Adrenal gland (tissue), 12 donors: Measurements from ENCODE around the gene CSTPP1. TPM values are rescaled to one million over a fixed set of nuclear protein-coding genes. Genes with fewer than 3 reads are reported as not detected.
A peak's percentile ranks its signal among the peaks of the same experiment; 100 is the strongest.

Experiments used
- DNase-seq, 7 donors: peaks; one replicate each; pipeline ENCODE4 v3.0.0-alpha.2; 2019 to 2020
- H3K27ac ChIP-seq, 5 donors: fragments of 200-600 bp; sonication (generic) in 4 of 5; 1 replicate in 3 of 5; 2 replicates in 2 of 5; pipeline versions ENCODE4 v1.5.1 to v1.8.0; 2016 to 2020; ENCODE audit warnings: mild to moderate bottlenecking in 1 of 5
- H3K27me3 ChIP-seq: fragments of 200-600 bp; 2 replicates; pipeline ENCODE4 v1.8.0; 2021
- H3K36me3 ChIP-seq, 2 donors: fragments of 200-600 bp; replicated peaks in 1 of 2; 1 replicate in 1 of 2; 2 replicates in 1 of 2; pipeline versions ENCODE4 v1.5.1 to v1.8.0; 2018 to 2022
- H3K4me1 ChIP-seq, 2 donors: fragments of 200-600 bp; replicated peaks in 1 of 2; 1 replicate in 1 of 2; 2 replicates in 1 of 2; pipeline versions ENCODE4 v1.5.1 to v1.8.0; 2018 to 2021
- H3K4me3 ChIP-seq, 4 donors: fragments of 200-600 bp; sonication (generic) in 3 of 4; one replicate each; pipeline ENCODE4 v1.5.1; 2016 to 2018
- H3K9me3 ChIP-seq, 3 donors: fragments of 200-600 bp; sonication (generic) in 1 of 3; replicated peaks in 1 of 3; 1 replicate in 2 of 3; 2 replicates in 1 of 3; pipeline versions ENCODE4 v1.5.1 to v1.8.0; 2016 to 2021
- CTCF ChIP-seq, 6 experiments: fragments of 450-650 bp in 4 of 6; fragments of 200-600 bp in 2 of 6; sonication (generic) in 1 of 6; IDR thresholded peaks; 1 replicate in 5 of 6; 2 replicates in 1 of 6; pipeline versions ENCODE4 v1.5.1 to v1.8.0; 2016 to 2021; ENCODE audit warnings: antibody characterized with exemption in 6 of 6, mild to moderate bottlenecking in 2 of 6, moderate library complexity in 1 of 6
- POLR2A ChIP-seq, 2 donors: fragments of 450-650 bp; IDR thresholded peaks; one replicate each; pipeline ENCODE4 v1.6.1; 2017; ENCODE audit warnings: antibody characterized with exemption in 2 of 2, mild to moderate bottlenecking in 2 of 2, moderate library complexity in 1 of 2
- WGBS, 4 donors: extraction: QIAGEN DNeasy Blood & Tissue Kit in 2 of 4; methylation state at CpG; one replicate each; pipeline versions ENCODE4 v1.1.5 to v1.1.7; 2013 to 2017; 5-methylcytosine and 5-hydroxymethylcytosine counted together
- intact Hi-C, 2 donors: fragments of 100-400 bp; cut with DNase I; formaldehyde crosslinking; loops; one replicate each; pipeline versions ENCODE4 v1.14.1 to v1.15.0; 2022 to 2023
- polyA plus RNA-seq, 3 donors: library from polyadenylated mRNA; stranded (reverse); fragments of 200-250 nt in 2 of 3; fragments of 350-450 nt in 1 of 3; fragmentation: Illumina TruSeq in 1 of 3; extraction: RNeasy Lipid Tissue Mini Kit (QIAGEN cat#74804) in 1 of 3; gene quantifications; one replicate each; pipeline ENCODE4 v1.2.3, GENCODE V29; 2013 to 2014
- total RNA-seq, 9 donors: library from RNA; depleted of rRNA in 4 of 9; stranded (reverse); fragments of >200 nt in 4 of 9; fragments of 120-200 nt in 1 of 9; fragmentation: NEBNext Ultra II Directional in 1 of 9; extraction: Animal tissue kit (Norgen Biotek cat#: 25700) in 1 of 9; gene quantifications; one replicate each; pipeline versions ENCODE4 v1.1.0 to v1.2.4, GENCODE V29; 2013 to 2023
- donor health status: healthy with polysubstance abuse.
- donor health status: Bipolar disorder and iron deficiency.
- donor health status: DM: yes; HTN: yes; CAD: no.
- donor health status: DM: no; HTN: no; CAD: no.
- donor health status: DM: no; HTN: no; CAD: no.
- donor health status: DM: yes; HTN: yes; CAD: no.

CSTPP1 gene
- total and polyA plus RNA-seq, 12 donors, result 17.6 to 63.0 (median 24.4) TPM

- H3K9me3 ChIP-seq, result no peaks in the 10 kb centered on the region
- H3K27ac ChIP-seq, result peak overlapping the region in 4 of 5 donors; percentile 91 to 99 (median 98)
- no peak overlapping the region for H3K4me3 ChIP-seq
- no peak for DNase-seq
- intact Hi-C loops, result loop anchor here in 1 of 2 donors (5.0 kb wide), 3 partner anchors 38 to 173 kb away; partner anchors contain the start of gene MYBPC3
- WGBS, 4 donors, result 80 to 95% (median 89%) methylated on average over 19 to 23 of the region's 23 CpGs
- TF ChIP-seq POLR2A (IDR thresholded peaks at IDR 0.05) (no peak), CTCF (IDR thresholded peaks at IDR 0.05) (no peak)
- peaks cover 36 to 56% of the 10 kb centered on the region in 2 donors for H3K4me1 ChIP-seq
- peaks cover 0 to 30% of the 10 kb centered on the region in 2 donors for H3K36me3 ChIP-seq
- no peaks in the 10 kb centered on the region for H3K27me3 ChIP-seq
These were observed 242.4 kb downstream of the CSTPP1 start for GRCh38 chr11:47178737-47179654.

GRCh38 chr11:47179655-47179991 is 243.1 kb downstream of the CSTPP1 start:
- no peaks in the 10 kb centered on the region for H3K9me3 ChIP-seq
- no peak overlapping the region for H3K4me3 ChIP-seq
- 88 to 100% (median 96%) methylated on average over 1 of the region's 1 CpG for WGBS, 4 donors
- H3K27ac ChIP-seq, result peak overlapping the region in 3 of 5 donors; percentile 42 to 98 (median 97)
- TF ChIP-seq CTCF (IDR thresholded peaks at IDR 0.05) (peak; percentile 42 to 55 (median 50)), POLR2A (IDR thresholded peaks at IDR 0.05) (no peak)
- H3K36me3 ChIP-seq, result peaks cover 0 to 27% of the 10 kb centered on the region in 2 donors
- peaks cover 42 to 62% of the 10 kb centered on the region in 2 donors for H3K4me1 ChIP-seq
- H3K27me3 ChIP-seq, result no peaks in the 10 kb centered on the region
- intact Hi-C loops, result loop anchor here in 1 of 2 donors (5.0 kb wide), 3 partner anchors 38 to 173 kb away; partner anchors contain the start of gene MYBPC3
- DNase-seq, result peak in 3 of 7 donors; percentile 42 to 65 (median 63)

DNA sequence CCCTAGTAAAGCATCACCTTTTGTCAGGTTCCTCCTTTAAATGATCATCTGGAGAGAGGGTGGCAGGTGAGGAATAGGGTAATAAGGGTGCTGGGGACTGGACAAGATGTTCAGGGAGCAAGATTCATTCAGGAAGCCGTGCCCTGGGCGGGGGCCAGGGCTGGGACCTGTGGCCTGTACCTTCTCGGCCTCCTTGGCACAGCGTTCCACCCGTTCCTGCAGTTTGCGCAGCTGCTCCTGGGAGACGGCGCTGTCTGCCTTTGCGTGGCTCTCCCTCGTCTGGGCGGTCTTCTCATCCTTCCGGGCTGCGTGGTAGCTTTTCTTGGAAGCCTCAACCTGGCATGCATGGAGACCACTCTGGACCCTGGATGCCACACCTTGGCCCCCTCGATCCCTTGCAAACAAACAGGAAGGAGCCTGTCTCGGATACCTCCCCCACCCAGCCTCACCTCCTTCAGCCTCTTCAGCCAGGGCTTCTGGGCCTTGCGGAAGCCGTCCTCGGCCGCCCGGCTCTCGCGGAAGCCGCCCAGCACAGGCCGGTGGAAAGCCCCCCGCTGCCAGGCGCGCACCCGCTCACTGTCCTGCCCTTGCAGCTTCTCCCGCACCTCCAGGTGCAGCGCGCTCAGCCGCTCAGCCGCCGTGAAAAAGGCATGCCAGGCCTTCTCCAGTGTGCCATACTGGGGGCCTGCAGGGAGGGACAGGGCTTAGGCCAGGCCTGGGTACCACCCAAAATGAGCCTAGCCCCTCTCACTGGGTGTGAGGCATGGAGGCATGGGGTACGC is 243.6 kb downstream of the CSTPP1 start:
- peak overlapping the region in 2 of 5 donors; percentile 42 to 98 for H3K27ac ChIP-seq
- DNase-seq, result no peak
- no peaks in the 10 kb centered on the region for H3K9me3 ChIP-seq
- H3K4me1 ChIP-seq, result peaks cover 47 to 63% of the 10 kb centered on the region in 2 donors
- WGBS, 4 donors, result 89 to 93% (median 92%) methylated on average over 28 to 35 of the region's 35 CpGs
- H3K4me3 ChIP-seq, result no peak overlapping the region
- TF ChIP-seq POLR2A (IDR thresholded peaks at IDR 0.05), result no peak
- TF ChIP-seq CTCF (IDR thresholded peaks at IDR 0.05), result no peak
- intact Hi-C loops, result loop anchor here in 1 of 2 donors (10.0 kb wide), 1 partner anchor 85 kb away; no protein-coding TSS in a partner anchor
- no peaks in the 10 kb centered on the region for H3K27me3 ChIP-seq
- H3K36me3 ChIP-seq, result peaks cover 0 to 22% of the 10 kb centered on the region in 2 donors

DNA sequence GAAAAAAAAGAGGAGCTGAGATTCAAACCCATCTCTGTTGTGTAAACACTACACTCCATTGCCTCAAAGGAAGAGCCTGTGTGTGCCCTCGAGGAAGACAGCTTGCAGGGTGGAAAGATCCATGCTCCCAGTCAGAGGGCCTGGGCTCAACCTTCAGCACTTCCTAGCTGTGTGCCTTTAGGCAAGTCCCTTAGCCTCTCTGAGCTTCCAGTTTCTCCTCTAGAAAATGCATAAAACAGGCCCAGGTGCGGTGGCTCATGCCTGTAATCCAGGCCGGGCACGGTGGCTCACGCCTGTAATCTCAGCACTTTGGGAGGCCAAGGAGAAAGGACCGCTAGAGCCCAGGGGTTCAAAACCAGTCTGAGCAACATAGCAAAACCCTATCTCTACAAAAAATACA is 244.7 kb downstream of the CSTPP1 start:
- WGBS, 4 donors, result 82 to 94% (median 91%) methylated on average over 5 to 6 of the region's 6 CpGs

More for the DNA sequence above, 244.7 kb downstream of the CSTPP1 start:
- peaks cover 42 to 59% of the 10 kb centered on the region in 2 donors for H3K4me1 ChIP-seq
- TF ChIP-seq POLR2A (IDR thresholded peaks at IDR 0.05) (no peak), CTCF (IDR thresholded peaks at IDR 0.05) (no peak)
- intact Hi-C loops, result loop anchor here in 1 of 2 donors (10.0 kb wide), 1 partner anchor 84 kb away; no protein-coding TSS in a partner anchor
- no peaks in the 10 kb centered on the region for H3K27me3 ChIP-seq
- no peak for DNase-seq
- H3K27ac ChIP-seq, result no peak overlapping the region
- H3K9me3 ChIP-seq, result no peaks in the 10 kb centered on the region
- peaks cover 0 to 19% of the 10 kb centered on the region in 2 donors for H3K36me3 ChIP-seq
- no peak overlapping the region for H3K4me3 ChIP-seq
